Activated T-helper 2 cell treated with anti-CD3 and anti-CD28 coated beads, Interferon-gamma antibody, Interleukin-2, Interleukin-4, amounts not matched to agents 10 μg/mL and 5 μg/mL and 100 μg/mL, durations not matched to agents 14 hours and 24 hours and 36 hours (primary cell): ENCODE data around the gene SNX14. TPM values are rescaled to one million over a fixed set of nuclear protein-coding genes. Genes with fewer than 3 reads are reported as not detected.
"Not testable (repeated sequence)": the region's sequence is repeated elsewhere in the genome, so short reads cannot be mapped to it uniquely, and the experiment has no call there.

Experiments
- DNase-seq: peaks from one replicate; pipeline ENCODE4 v3.0.0; 2021; ENCODE audit warnings: low spot score
- H3K27ac Mint-ChIP-seq: one replicate; pipeline ENCODE4 v1.8.0; 2021; ENCODE audit warnings: mixed read lengths
- H3K27me3 Mint-ChIP-seq: one replicate; pipeline ENCODE4 v1.8.0; 2021; ENCODE audit warnings: low read depth, mixed read lengths
- H3K36me3 Mint-ChIP-seq: one replicate; pipeline ENCODE4 v1.8.0; 2021; ENCODE audit warnings: low read depth, mixed read lengths
- H3K4me1 Mint-ChIP-seq: one replicate; pipeline ENCODE4 v1.8.0; 2021; ENCODE audit warnings: low read depth, mixed read lengths
- H3K4me3 Mint-ChIP-seq: one replicate; pipeline ENCODE4 v1.8.0; 2021; ENCODE audit warnings: low read depth, mild to moderate bottlenecking, moderate library complexity, mixed read lengths
- H3K9me3 Mint-ChIP-seq: one replicate; pipeline ENCODE4 v1.8.0; 2021; ENCODE audit warnings: mixed read lengths
- intact Hi-C: fragments of 100-400 bp; cut with micrococcal nuclease; formaldehyde crosslinking; loops from one replicate; pipeline ENCODE4 v1.15.1; 2023
- total RNA-seq: library from RNA; stranded (reverse); gene quantifications from 2 replicates; pipeline ENCODE4 v1.2.3, GENCODE V29; 2022

The SNX14 gene
- total RNA-seq, 1 donor from 2014 or later: 57.5 TPM

DNA sequence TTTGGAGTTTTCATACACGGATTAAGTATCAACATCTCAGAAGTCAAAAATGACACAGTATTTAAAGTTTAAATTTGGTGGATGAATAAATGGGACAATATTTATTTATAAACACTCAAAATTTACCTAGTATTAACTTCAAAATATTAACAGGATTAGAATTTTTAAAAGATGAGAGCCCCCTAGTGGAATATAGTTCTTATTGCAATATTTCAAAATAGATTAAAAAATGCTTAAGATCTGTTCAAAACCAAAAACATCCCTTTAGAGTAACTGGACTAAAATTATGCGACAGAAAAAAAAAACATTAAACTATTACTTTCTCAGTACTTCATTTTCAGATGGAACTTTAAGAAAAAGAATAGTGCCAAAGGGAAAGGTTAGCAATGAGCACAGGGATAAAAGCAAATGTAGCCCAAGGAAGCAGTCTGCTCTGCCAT lies 56.6 kb downstream of the SNX14 start:
- Mint-ChIP-seq H3K9me3 (no peaks in the 10 kb centered on the region), H3K4me1 (no peaks in the 10 kb centered on the region), H3K27me3 (no peaks in the 10 kb centered on the region), H3K27ac (no peak overlapping the region), H3K4me3 (no peak overlapping the region), H3K36me3 (peaks cover 27% of the 10 kb centered on the region)
- intact Hi-C loops: loop anchor here (1.0 kb wide), 1 partner anchor 182 kb away; no protein-coding TSS in a partner anchor
- DNase-seq: no peak

DNA sequence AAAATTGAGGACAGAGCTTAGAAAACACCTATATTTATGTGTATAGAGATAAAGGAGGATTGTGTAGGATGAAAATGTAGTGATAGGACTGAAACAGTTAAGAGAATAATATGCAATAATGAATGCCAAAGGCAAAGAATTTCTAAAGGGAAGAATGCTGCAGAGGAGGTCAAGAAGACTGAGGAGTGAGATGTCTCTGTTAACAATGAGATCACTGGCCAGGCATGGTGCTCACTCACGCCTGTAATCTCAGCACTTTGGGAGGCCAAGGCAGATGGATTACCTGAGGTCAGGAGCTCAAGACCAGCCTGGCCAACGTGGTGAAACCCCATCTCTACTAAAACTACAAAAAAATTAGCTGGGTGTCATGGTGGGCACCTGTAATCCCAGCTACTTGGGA lies 69.4 kb downstream of the SNX14 start:
- H3K4me1 Mint-ChIP-seq, H3K9me3 Mint-ChIP-seq, DNase-seq, H3K4me3 Mint-ChIP-seq, H3K27ac Mint-ChIP-seq, intact Hi-C loops, H3K27me3 Mint-ChIP-seq: not testable (repeated sequence)
- peaks cover 55% of the 10 kb centered on the region for H3K36me3 Mint-ChIP-seq

DNA sequence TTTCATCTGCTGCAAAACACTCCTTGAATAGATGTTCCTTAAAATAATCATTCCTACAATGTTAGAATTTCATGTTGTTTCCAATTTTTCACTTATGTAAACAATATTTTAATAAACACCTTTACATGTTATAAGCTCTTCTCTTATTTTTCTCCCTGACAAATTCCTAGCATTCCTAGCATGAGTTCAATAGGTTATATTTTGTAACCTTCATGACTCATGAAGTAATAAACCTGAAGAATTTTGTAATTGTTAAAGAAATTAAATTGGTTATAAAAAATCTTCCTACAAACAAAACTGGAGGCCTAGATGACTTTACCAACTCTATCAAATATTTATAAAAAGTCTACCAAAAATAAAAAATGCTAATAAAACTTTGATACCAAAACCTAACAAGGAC lies 77.5 kb downstream of the SNX14 start:
- no peaks in the 10 kb centered on the region for H3K4me1 Mint-ChIP-seq
- H3K9me3 Mint-ChIP-seq: no peaks in the 10 kb centered on the region
- no peak overlapping the region for H3K4me3 Mint-ChIP-seq
- H3K36me3 Mint-ChIP-seq: peaks cover 36% of the 10 kb centered on the region
- DNase-seq: no peak
- intact Hi-C loops: no loop called here
- H3K27ac Mint-ChIP-seq: no peak overlapping the region
- H3K27me3 Mint-ChIP-seq: no peaks in the 10 kb centered on the region

DNA sequence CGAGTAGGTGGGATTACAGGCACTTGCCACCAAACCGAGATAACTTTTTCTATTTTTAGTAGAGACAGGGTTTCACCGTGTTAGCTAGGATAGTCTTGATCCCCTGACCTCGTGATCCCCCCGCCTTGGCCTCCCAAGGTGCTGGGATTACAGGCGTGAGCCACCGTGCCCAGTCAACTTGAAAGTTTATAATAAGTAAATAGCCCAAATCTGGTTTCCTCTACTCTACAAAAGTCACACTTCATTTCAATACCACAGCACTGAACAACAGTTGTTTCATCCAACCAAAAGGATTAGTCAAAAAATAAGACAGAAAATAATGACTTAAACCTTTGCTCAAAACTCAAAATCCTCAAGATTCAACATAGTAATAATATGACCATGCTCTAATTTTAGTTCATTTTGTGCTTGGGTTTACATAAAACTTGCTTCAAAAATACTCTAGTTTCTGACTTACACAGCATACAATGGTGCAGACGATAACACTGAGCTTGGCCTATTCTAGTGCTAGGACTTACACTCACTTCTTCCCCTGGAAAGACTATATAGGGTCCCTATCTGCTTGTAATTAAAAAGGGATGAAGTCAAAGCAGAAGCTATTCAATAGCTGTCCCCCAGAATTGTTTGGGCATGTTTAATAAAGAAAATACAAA lies 87.1 kb downstream of the SNX14 start:
- Mint-ChIP-seq H3K4me1 (peaks cover 6% of the 10 kb centered on the region), H3K27me3 (no peaks in the 10 kb centered on the region), H3K4me3 (no peak overlapping the region), H3K36me3 (peaks cover 50% of the 10 kb centered on the region), H3K9me3 (no peaks in the 10 kb centered on the region), H3K27ac (peak overlapping the region; percentile 22)
- no peak for DNase-seq
- intact Hi-C loops: no loop called here

DNA sequence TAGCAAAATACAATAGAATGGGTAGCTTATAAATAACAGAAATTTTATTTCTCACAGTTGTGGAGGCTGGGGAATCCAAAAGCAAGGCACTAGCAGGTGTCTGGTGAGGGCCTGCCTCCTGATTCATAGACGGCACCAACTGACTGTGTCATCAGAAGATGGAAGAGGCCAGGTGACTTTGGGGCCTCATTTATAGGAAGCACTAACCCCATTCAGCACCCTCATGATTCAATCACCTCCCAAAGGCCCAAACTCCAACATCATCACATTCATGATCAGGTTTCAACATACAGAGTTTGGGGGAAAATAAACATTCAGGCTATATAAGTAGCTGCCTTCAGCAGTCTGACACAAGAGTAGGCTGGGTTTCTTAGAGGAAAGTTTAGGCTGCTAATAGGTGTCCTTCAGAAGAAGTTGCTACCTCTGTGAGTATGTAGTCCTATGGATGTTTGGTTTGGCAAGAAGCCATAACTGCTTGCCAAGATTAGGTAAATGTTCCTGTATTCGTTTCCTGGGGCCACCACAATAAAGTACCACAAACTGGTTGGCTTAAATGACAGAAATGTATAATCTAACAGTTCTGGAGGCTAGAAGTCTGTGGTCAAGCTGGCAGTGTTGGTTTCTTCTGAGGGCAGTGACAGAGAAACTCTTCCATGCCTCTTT lies 94.9 kb downstream of the SNX14 start:
- peaks cover 41% of the 10 kb centered on the region for H3K36me3 Mint-ChIP-seq
- peaks cover 4% of the 10 kb centered on the region for H3K4me1 Mint-ChIP-seq
- no peak overlapping the region for H3K4me3 Mint-ChIP-seq
- no peak for DNase-seq
- no peak overlapping the region for H3K27ac Mint-ChIP-seq
- no peaks in the 10 kb centered on the region for H3K27me3 Mint-ChIP-seq
- intact Hi-C loops: no loop called here
- peaks cover 17% of the 10 kb centered on the region for H3K9me3 Mint-ChIP-seq

DNA sequence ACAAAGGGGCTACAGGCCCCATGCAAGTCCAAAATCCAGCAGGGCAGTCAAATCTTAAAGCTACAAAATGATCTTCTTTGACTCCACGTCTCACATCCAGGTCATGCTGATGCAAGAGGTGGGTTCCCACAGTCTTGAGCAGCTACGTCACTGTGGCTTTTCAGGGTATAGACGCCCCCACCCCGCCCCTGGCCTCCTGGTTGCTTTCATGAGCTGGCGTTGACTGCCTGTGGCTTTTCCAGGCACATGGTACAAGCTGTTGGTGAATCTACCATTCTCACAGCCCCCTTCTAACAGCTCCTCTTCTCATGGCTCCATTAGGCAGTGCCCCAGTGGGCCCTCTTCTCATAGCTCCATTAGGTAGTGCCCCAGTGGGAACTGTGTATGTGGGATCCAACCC lies 96.8 kb downstream of the SNX14 start:
- no peak for DNase-seq
- intact Hi-C loops: no loop called here
- H3K27ac Mint-ChIP-seq: no peak overlapping the region
- H3K36me3 Mint-ChIP-seq: peaks cover 39% of the 10 kb centered on the region
- H3K27me3 Mint-ChIP-seq: no peaks in the 10 kb centered on the region
- H3K9me3 Mint-ChIP-seq: peaks cover 17% of the 10 kb centered on the region
- H3K4me1 Mint-ChIP-seq: peaks cover 4% of the 10 kb centered on the region
- H3K4me3 Mint-ChIP-seq: no peak overlapping the region

DNA sequence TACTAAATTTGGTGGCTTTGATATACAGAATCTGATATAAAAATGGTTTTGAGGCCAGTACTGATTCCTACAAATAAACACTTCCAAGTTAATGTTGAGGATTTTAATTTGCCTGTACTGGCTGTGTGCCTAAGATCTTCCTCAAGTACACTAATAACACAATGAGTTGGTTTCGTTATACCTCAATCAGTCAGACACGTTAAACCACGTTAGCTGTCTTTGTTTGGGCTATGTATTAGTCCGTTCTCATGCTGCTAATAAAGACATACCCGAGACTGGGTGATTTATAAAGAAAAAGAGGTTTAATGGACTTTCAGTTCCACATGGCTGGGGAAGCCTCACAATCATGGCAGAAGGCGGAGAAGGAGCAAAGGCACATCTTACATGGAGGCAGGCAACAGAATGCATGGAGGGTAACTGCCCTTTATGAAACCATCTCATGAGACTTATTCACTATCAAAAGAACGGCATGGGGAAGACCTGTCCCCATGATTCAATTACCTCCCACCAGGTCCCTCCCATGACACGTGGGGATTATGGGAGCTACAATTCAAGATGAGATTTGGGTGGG lies 97.6 kb downstream of the SNX14 start:
- Mint-ChIP-seq H3K9me3 (peaks cover 17% of the 10 kb centered on the region), H3K27me3 (no peaks in the 10 kb centered on the region), H3K4me3 (no peak overlapping the region), H3K4me1 (peaks cover 4% of the 10 kb centered on the region), H3K36me3 (peaks cover 41% of the 10 kb centered on the region), H3K27ac (no peak overlapping the region)
- intact Hi-C loops: no loop called here
- no peak for DNase-seq

DNA sequence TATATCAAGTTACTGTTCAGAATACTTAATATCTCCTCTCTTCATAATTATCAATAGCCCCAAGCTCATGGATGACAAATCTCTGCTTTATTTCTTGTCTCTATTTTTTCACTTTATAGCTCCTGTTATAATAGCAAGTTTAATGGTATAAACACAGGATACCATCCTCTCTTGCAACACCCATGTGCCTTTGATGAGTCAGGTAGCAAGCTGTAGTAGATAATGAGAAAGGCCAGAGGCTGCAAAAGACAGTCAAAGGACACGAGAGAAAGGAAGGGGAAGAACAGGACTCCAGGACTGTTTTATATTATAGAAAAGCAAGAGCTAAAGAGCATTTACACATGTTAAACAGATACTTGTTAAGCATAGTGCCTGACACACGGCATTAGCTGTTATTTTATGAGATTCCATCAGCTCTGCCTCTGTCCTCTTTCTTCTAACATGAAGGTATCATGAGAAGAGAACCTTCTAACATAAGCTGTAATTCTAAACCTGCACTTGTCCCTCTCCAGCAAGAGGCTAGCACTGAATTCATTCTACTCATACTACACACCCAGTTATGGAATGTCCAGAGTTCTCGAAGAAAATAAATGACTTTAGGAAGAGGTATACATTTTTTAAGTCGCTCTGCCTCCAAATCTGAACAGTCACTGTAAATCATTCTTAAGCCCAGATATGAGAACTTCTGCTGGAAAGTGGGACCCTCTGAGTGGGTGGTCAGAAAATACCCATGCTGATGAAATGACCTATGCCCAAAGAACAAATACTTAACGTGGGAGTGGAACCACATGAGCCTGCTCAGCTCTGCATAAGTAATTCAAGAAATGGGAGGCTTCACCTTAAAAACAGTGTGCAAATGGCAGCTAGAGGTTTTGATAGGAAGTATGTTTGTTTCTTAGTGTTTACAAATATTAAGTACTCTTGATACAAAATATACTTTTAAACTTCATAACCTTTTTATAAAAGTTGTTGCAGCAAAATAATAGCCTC lies 98.8 kb downstream of the SNX14 start:
- no peak for DNase-seq
- H3K36me3 Mint-ChIP-seq: peaks cover 50% of the 10 kb centered on the region
- intact Hi-C loops: no loop called here
- no peaks in the 10 kb centered on the region for H3K27me3 Mint-ChIP-seq
- peaks cover 17% of the 10 kb centered on the region for H3K9me3 Mint-ChIP-seq
- H3K27ac Mint-ChIP-seq: no peak overlapping the region
- H3K4me1 Mint-ChIP-seq: peaks cover 4% of the 10 kb centered on the region
- no peak overlapping the region for H3K4me3 Mint-ChIP-seq

DNA sequence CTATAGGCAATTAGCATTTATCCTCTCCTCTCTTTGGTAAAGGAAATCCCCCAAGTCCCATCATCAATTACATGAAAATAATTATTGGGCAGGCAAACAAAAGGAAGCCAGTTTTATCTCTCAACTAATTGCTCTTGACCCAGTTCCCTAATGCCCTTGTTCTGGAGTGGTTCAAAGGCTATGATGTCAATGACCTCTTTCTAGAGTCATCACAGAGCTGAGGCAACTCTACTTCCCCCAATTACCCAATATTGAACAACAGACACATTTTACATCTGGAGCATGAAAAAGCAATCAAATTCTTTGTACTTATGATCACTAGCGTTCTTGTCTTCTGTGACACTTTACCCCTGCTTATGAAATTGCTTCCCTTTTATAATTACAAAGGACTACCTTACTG lies 100.3 kb downstream of the SNX14 start:
- Mint-ChIP-seq H3K4me3 (no peak overlapping the region), H3K9me3 (peaks cover 17% of the 10 kb centered on the region), H3K4me1 (no peaks in the 10 kb centered on the region), H3K36me3 (peaks cover 48% of the 10 kb centered on the region), H3K27ac (no peak overlapping the region), H3K27me3 (no peaks in the 10 kb centered on the region)
- intact Hi-C loops: no loop called here
- no peak for DNase-seq

DNA sequence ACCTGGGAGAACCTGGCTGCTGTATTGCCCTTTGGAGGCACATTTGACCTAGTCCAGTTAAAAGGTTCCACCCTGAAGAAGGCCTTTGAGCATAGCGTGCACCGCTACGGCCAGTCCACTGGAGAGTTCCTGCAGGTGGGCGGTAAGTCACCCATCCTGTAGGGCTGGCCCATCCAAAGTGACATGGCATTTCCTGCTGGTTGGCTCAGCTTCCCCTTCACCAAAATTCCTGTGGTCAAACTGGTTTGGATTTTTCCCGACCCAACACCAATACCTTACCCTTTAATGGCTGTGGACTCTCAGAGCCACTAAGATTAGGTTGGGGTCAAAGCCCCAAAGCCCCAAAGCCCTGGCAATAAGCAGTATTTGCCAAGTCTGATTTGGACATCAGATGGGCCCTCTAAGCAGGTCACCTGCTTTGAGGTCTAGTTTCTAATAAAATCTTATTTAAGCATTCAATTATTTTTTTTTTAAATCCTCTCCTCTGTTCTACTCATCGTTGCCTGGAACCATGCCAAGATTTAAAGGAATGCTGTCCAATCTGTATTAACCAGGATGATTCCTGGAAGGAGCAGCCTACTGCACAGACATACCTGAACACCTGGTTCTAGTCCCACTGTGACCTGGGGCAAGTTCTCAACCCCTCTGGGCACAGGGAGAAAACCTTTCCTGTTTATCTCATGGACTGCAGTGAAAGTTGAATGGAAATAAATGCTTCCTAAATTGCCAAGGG lies 103.0 kb downstream of the SNX14 start:
- Mint-ChIP-seq H3K27ac (no peak overlapping the region), H3K4me3 (no peak overlapping the region), H3K27me3 (no peaks in the 10 kb centered on the region), H3K9me3 (no peaks in the 10 kb centered on the region), H3K4me1 (no peaks in the 10 kb centered on the region), H3K36me3 (peaks cover 24% of the 10 kb centered on the region)
- no peak for DNase-seq
- intact Hi-C loops: no loop called here

DNA sequence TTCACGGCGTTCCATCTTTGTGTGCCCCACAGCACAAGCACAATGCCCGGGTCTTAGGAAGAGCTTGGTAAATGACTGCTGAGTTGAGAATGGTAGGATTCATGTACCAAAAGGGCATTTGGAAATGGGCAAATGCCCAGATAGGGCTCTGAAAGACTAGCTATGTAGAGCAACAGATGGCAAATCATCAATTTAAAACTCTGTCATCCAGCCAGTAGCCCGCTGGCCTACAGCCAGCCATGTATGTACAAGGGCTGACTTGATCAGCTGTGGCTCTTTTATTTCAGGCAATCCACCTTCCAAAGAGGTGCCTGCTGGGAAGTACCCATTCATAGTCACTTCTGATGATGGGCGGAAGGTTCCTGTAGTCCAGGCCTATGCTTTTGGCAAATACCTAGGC lies 108.7 kb downstream of the SNX14 start:
- peaks cover 12% of the 10 kb centered on the region for H3K4me1 Mint-ChIP-seq
- no peaks in the 10 kb centered on the region for H3K9me3 Mint-ChIP-seq
- no peak overlapping the region for H3K27ac Mint-ChIP-seq
- DNase-seq: no peak
- peaks cover 4% of the 10 kb centered on the region for H3K36me3 Mint-ChIP-seq
- H3K4me3 Mint-ChIP-seq: no peak overlapping the region
- intact Hi-C loops: no loop called here
- H3K27me3 Mint-ChIP-seq: no peaks in the 10 kb centered on the region

DNA sequence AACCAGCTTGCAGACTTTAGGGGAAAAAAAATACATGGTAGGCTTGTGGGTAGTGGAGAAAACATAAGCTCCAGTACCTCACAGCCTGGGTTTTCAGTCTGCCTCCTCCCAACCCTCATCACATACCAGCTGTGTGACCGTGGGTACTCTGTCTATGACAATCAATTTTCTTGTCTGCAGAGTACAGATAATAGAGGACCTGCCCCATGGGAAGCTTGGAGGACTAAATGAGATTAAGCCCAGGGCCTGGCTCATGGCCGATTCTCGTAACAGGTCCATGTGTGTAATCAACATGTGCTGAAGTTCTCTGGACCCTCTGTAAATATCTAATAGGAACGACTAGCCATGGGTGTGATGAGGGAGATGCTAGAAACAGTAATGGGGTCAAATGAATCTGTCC lies 109.8 kb downstream of the SNX14 start:
- intact Hi-C loops: loop anchor here (1.0 kb wide), 3 partner anchors 20 to 129 kb away; partner anchors contain the start of gene NT5E
- no peaks in the 10 kb centered on the region for H3K36me3 Mint-ChIP-seq
- DNase-seq: no peak
- H3K9me3 Mint-ChIP-seq: no peaks in the 10 kb centered on the region
- H3K27ac Mint-ChIP-seq: no peak overlapping the region
- peaks cover 12% of the 10 kb centered on the region for H3K4me1 Mint-ChIP-seq
- H3K27me3 Mint-ChIP-seq: no peaks in the 10 kb centered on the region
- H3K4me3 Mint-ChIP-seq: no peak overlapping the region
